ENCODE data around the gene TEP1.
"Not testable (repeated sequence)": the region's sequence is repeated elsewhere in the genome, so short reads cannot be mapped to it uniquely, and the experiment has no call there.

The TEP1 gene

GRCh38 chr14:20412876-20413743, at the start of gene TEP1:
Gene TEP1 (minus strand): TSS chr14:20413501. CDS start chr14:20408439, 5,062 bp downstream.
- no peak for FAIRE-seq
- DNase-seq (ENCODE audit: insufficient read length, low spot score): peak; percentile 27
- TF ChIP-seq POLR2A (IDR thresholded peaks at IDR 0.05; ENCODE audit: low read depth, low read length): peak; percentile 54

DNA sequence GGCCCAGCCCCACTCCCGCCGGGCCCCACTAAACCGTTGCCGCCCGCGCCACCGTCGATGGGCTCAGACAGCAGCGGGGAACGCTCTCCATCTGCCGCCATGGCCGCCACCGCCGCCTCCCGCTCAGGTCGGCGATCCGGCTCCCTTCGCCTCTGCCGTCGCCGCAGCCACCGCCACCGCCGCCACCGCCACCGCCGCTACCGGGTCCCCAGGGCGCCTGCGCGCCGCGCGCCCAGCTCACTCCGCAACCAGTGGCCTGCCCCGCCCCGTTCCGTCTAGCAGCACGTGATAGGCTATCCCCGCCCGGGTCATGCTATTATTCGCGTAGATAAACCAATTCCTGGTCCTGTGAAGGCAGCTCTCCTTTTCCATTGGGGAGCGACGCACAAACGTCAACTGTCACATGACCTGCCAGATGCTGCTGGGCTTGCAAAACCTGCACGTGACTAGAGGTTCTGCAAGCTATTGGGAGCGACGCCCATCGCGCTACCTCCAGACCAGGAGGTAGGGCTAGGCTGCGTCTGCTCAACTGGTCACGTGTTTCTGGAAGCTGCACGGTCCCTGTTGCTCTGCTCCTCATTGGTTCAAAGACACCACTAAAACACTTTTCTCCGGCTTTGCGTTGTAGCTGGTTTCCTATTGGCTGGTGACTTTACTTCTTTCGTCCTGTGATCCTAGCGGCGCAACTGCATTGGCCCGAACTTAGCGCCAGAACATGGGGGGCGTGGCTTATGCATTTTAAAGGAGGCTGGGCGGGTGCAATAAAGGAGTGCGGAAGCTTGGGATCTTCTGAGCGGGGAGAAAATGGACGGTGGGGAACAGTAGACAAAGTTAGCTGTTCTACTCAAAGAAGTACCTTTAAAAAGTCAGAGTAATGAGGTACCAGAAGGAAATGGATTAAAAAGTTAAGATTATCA, 48.2 kb upstream of the TEP1 start, which contains the start of gene PIP4P1:
Gene PIP4P1 (minus strand): TSS at position 210 of the 917 bp plus-strand sequence. CDS start 109 bp downstream, at position 101.
- FAIRE-seq: peak; percentile 75
- peak; percentile 44 for DNase-seq (ENCODE audit: insufficient read length, low spot score)
- peak; percentile 27; the same call in 1 of the 2 replicates for TF ChIP-seq POLR2A (IDR thresholded peaks at IDR 0.05; ENCODE audit: low read depth, low read length)

DNA sequence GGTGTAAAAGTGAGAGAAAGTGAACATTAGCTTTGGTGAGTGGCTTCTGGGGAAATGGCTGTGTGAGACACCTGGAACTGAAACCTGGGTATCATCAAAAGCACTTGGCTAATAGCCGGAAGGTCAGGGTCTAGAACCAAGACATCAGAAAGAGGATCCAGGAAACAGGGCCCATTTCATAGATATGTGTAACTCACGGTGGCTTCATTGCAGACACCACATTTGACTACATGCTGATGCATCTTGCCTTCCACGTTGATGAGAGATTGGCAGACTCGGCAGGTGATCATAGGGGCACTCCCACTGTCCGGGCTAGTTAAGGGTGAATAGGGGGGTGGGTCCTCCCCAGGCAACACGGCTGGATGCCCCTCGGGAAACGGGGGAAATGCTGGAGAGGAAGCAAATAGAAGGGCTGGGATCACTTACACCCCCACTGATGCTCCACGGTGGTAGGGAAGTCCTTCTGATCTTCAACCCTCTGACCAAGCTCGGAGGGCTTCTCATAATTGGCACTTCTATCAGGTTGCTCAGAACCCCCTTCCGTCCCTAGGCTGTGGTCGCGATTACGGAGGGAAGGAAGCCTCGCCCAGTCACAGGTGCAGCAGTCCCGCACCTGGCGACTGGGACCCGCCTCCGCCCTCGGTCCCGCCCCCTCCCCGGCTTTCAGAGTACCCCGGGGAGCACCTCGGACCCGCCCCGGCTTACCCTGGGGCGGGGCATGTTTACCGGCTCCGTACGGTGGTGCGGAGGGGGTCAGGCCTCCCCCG, 47.3 kb upstream of the TEP1 start:
- TF ChIP-seq POLR2A (IDR thresholded peaks at IDR 0.05; ENCODE audit: low read depth, low read length): no peak
- FAIRE-seq (no peak), DNase-seq (ENCODE audit: insufficient read length, low spot score) (no peak)

DNA sequence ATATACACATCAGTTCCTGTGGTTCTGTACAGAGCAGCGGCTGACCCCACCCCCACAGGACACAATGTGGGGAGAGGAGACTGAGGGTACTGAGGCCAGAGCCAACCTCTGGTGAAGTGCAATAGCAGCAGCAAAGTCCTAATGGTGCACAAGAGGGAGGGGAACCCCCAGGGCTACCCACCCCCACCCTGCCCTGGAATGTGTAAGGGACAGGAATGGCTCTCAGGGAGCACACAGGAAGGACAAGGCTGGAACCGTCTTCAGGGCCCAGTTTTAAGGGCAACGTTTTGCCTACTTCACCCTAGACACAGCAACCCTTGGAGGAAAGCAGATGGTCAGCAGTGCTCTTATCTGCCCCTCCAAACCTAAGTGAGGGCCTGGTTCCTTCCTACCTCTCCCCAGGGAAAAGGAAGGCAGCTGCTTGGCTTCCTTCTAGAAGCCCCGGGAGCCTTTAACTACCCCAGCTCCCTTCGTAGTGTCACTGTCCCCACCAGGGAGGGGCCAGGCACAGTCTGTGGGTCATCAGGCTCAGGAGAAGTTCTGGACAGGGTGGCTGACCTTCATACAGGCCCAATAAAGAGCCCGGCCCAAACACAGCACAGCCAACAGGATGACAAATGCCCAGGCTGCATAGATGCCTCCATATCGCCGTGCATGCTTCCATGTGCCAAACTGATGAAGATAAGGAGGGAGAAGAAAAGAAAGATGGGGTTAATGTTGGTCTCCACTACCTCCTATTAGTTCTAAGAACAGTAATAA, 44.9 kb upstream of the TEP1 start:
- no peak for FAIRE-seq
- TF ChIP-seq POLR2A (IDR thresholded peaks at IDR 0.05; ENCODE audit: low read depth, low read length): no peak
- DNase-seq (ENCODE audit: insufficient read length, low spot score): no peak

DNA sequence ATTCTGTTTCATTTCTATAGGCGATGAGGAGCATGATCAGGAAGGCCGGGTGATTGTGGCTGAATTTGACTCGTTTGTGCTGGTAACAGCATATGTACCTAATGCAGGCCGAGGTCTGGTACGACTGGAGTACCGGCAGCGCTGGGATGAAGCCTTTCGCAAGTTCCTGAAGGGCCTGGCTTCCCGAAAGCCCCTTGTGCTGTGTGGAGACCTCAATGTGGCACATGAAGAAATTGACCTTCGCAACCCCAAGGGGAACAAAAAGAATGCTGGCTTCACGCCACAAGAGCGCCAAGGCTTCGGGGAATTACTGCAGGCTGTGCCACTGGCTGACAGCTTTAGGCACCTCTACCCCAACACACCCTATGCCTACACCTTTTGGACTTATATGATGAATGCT, 43.7 kb upstream of the TEP1 start:
- DNase-seq (ENCODE audit: insufficient read length, low spot score): no peak
- TF ChIP-seq POLR2A (IDR thresholded peaks at IDR 0.05; ENCODE audit: low read depth, low read length): no peak
- no peak for FAIRE-seq

GRCh38 chr14:20455355-20456300, 42.3 kb upstream of the TEP1 start:
- TF ChIP-seq POLR2A (IDR thresholded peaks at IDR 0.05; ENCODE audit: low read depth, low read length): no peak
- DNase-seq (ENCODE audit: insufficient read length, low spot score) (peak; percentile 13), FAIRE-seq (no peak)

DNA sequence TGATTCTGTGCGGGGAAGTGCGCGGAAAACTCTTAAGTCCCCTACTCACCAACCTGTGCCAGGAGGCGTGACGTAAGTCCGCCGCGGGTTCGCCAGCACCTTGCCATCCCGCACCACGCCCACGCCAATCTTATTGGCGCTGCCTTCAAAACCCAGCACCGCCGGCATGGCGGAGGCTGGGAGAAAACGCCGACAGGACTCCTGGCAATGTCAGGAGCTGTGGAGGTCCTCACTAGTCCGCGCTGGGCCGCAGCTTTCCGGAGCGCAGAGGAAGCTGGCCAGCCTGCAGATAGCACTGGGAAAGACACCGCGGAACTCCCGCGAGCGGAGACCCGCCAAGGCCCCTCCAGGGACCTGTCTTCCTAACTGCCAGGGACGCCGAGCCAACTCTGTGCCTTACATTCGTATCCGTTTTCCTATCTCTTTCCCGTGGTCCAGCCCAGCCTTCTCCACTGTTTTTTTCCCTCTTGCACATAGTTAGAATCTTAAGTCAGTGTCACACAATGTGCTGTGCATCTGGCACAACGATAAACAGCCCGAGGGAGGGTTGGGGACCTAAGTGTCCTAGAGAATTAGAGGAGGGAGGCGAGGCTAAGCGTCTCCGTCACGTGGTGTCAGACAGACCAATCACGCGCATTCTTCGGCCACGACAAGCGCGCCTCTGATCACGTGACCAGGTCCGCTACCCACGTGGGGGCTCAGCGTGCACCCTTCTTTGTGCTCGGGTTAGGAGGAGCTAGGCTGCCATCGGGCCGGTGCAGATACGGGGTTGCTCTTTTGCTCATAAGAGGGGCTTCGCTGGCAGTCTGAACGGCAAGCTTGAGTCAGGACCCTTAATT, 41.4 kb upstream of the TEP1 start, which contains the start of the genes APEX1 and OSGEP:
Gene APEX1 (plus strand): TSS at position 711 of the 839 bp plus-strand sequence. CDS start 420 bp downstream, outside the sequence.
Gene OSGEP (minus strand): TSS at position 297 of the 839 bp plus-strand sequence. CDS start 129 bp downstream, at position 168.
- FAIRE-seq (peak; percentile 87), DNase-seq (ENCODE audit: insufficient read length, low spot score) (peak; percentile 45)
- peak; percentile 45; the same call in 1 of the 2 replicates for TF ChIP-seq POLR2A (IDR thresholded peaks at IDR 0.05; ENCODE audit: low read depth, low read length)

DNA sequence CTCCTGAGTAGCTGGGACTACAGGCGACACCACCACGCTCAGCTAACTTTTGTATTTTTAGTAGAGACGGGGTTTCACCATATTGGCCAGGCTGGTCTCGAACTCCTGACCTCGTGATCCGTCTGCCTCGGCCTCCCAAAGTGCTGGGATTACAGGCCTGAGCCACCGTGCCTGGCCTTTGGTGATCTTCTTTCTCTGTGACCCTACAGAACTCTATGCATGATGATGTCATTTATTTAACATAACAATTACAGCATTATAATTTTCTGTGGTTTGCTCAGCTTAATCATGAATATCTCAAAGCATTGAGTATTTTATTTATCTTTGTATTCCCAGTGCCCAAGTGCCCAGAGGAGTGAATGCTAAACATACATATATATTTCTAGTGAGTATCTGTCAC, 39.5 kb upstream of the TEP1 start:
- not testable (repeated sequence) for DNase-seq (ENCODE audit: insufficient read length, low spot score); FAIRE-seq

DNA sequence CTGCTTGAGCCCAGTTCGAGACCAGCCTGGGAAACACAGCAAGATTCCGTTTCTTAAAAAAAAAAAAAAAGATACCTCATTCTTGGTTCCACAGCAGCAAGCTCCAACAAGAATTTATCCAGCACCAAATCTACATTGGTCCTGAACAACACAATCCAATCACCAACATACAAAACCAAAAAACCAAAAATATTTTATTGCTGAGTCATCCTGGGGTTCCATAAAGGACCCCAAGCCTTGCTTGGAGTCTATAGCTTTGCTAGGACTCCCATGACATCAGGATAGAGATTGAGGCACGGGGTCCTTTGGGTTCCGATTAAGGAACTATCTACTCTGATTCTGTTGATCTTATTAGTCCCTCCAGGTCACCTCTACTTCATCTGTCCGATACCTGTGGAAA, 33.6 kb upstream of the TEP1 start:
- FAIRE-seq (no peak), DNase-seq (ENCODE audit: insufficient read length, low spot score) (no peak)
- no peak for TF ChIP-seq POLR2A (IDR thresholded peaks at IDR 0.05; ENCODE audit: low read depth, low read length)

GRCh38 chr14:20443650-20444049, 30.3 kb upstream of the TEP1 start:
- not testable (repeated sequence) for DNase-seq (ENCODE audit: insufficient read length, low spot score); FAIRE-seq

- FAIRE-seq (no peak), DNase-seq (ENCODE audit: insufficient read length, low spot score) (no peak)
- no peak for TF ChIP-seq POLR2A (IDR thresholded peaks at IDR 0.05; ENCODE audit: low read depth, low read length)
Measured at GRCh38 chr14:20441461-20441860, 28.2 kb upstream of the TEP1 start.
